Measurements from ENCODE around the gene MXD4.

The MXD4 gene

GRCh38 chr4:2252530-2253091 lies 9.3 kb downstream of the MXD4 start:
- no peaks in the 10 kb centered on the region for H3K4me1 ChIP-seq (ENCODE audit: insufficient read depth, low read length)
- H3K4me3 ChIP-seq (ENCODE audit: low read length): no peak overlapping the region
- H3K27me3 ChIP-seq (ENCODE audit: insufficient read depth, low read length): no peaks in the 10 kb centered on the region
- H3K9me3 ChIP-seq (ENCODE audit: low read length): no peaks in the 10 kb centered on the region
- no peak overlapping the region for H2AFZ ChIP-seq (ENCODE audit: low read depth, low read length)
- H3K36me3 ChIP-seq (ENCODE audit: insufficient read depth, low read length): peaks cover 67% of the 10 kb centered on the region

- Histone ChIP-seq H3K4me3 (ENCODE audit: low read length) (no peak overlapping the region), H2AFZ (ENCODE audit: low read depth, low read length) (no peak overlapping the region), H3K36me3 (ENCODE audit: insufficient read depth, low read length) (peaks cover 65% of the 10 kb centered on the region), H3K27me3 (ENCODE audit: insufficient read depth, low read length) (no peaks in the 10 kb centered on the region), H3K4me1 (ENCODE audit: insufficient read depth, low read length) (no peaks in the 10 kb centered on the region), H3K9me3 (ENCODE audit: low read length) (no peaks in the 10 kb centered on the region)
Observed at GRCh38 chr4:2251795-2252529, 9.9 kb downstream of the MXD4 start.

DNA sequence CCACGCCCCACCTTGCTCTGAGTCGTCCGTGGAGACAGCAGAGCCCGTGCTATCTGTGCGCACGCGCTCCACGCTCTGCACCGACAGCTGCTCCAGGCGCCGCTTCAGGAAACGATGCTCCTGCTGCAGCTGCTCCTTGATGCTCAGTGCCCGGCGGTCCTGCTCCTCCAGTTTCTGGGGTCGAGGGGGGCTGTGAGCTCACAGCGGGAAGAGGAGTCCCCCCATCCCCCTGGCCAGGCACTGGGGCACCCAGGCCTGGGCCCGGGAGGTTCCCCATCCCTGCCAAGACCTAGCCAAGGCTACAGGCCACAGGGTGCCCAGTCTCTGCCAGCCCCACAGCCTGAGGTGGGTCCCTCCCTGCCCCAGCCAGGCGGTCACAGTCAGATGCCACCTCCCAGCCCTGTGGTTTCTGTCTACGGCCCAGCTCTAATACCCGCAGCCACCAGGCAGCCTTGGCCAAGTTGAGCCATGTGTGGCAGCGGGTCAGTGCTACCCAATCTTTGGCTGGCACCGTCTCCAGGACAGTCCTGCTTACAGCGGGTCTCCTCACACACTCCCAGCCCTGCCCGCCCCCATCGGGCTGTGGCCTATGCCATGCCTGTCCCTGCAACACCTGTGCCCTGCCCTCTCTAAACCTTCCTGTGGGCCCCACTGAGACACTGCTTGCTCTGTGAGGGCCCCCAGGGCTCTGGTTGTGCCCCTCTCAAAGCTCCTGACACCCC lies 10.7 kb downstream of the MXD4 start:
- no peaks in the 10 kb centered on the region for H3K4me1 ChIP-seq (ENCODE audit: insufficient read depth, low read length)
- H3K9me3 ChIP-seq (ENCODE audit: low read length): no peaks in the 10 kb centered on the region
- H3K27me3 ChIP-seq (ENCODE audit: insufficient read depth, low read length): no peaks in the 10 kb centered on the region
- no peak overlapping the region for H3K4me3 ChIP-seq (ENCODE audit: low read length)
- H2AFZ ChIP-seq (ENCODE audit: low read depth, low read length): no peak overlapping the region
- peaks cover 60% of the 10 kb centered on the region for H3K36me3 ChIP-seq (ENCODE audit: insufficient read depth, low read length)

DNA sequence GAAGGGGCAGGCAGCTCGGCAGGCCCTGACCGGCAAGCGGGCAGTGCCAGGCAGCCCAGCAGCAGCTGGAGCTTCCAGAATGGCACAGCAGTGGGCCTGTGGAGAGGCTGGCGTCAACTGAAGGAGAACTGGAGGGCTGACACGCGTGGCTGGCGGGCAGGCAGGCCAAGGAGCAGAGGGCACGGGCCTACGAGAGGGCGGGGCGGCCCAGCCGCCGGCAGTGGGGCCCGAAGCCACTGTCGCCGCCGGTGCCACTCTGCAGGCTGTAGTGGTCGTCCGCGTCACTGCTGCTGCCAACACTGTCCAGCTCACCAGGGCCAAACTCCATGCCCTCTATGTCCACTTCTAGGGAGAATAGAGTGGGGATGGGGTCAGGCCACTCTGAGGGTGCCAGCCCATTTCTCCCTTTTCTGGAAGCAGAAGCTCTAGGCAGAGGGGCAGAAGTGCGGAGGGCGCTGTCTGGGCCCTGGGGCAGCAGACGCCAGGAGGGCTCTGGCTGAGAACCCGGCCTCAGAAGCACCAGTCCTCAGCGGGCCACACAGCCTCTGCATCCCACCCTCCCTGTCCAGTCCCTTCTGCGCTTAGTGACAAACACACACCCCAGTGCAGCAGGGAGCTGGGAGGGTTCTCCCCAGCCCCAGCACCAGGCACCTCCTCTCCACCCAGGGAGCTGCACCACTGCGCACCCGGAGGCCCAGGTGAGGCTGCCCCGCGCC lies 11.4 kb downstream of the MXD4 start:
- peaks cover 55% of the 10 kb centered on the region for H3K36me3 ChIP-seq (ENCODE audit: insufficient read depth, low read length)
- no peak overlapping the region for H2AFZ ChIP-seq (ENCODE audit: low read depth, low read length)
- H3K4me1 ChIP-seq (ENCODE audit: insufficient read depth, low read length): no peaks in the 10 kb centered on the region
- no peak overlapping the region for H3K4me3 ChIP-seq (ENCODE audit: low read length)
- H3K27me3 ChIP-seq (ENCODE audit: insufficient read depth, low read length): no peaks in the 10 kb centered on the region
- no peaks in the 10 kb centered on the region for H3K9me3 ChIP-seq (ENCODE audit: low read length)

- Histone ChIP-seq H3K4me3 (ENCODE audit: low read length) (no peak overlapping the region), H3K4me1 (ENCODE audit: insufficient read depth, low read length) (no peaks in the 10 kb centered on the region), H3K36me3 (ENCODE audit: insufficient read depth, low read length) (peaks cover 49% of the 10 kb centered on the region), H3K27me3 (ENCODE audit: insufficient read depth, low read length) (no peaks in the 10 kb centered on the region), H3K9me3 (ENCODE audit: low read length) (no peaks in the 10 kb centered on the region), H2AFZ (ENCODE audit: low read depth, low read length) (no peak overlapping the region)
Observed at GRCh38 chr4:2249526-2250356, 12.2 kb downstream of the MXD4 start.

- Histone ChIP-seq H2AFZ (ENCODE audit: low read depth, low read length) (no peak overlapping the region), H3K27me3 (ENCODE audit: insufficient read depth, low read length) (no peaks in the 10 kb centered on the region), H3K4me1 (ENCODE audit: insufficient read depth, low read length) (no peaks in the 10 kb centered on the region), H3K9me3 (ENCODE audit: low read length) (no peaks in the 10 kb centered on the region), H3K4me3 (ENCODE audit: low read length) (no peak overlapping the region), H3K36me3 (ENCODE audit: insufficient read depth, low read length) (peaks cover 41% of the 10 kb centered on the region)
Observed at GRCh38 chr4:2248821-2249261, 13.1 kb downstream of the MXD4 start.

- H3K4me3 ChIP-seq (ENCODE audit: low read length): no peak overlapping the region
- peaks cover 34% of the 10 kb centered on the region for H3K36me3 ChIP-seq (ENCODE audit: insufficient read depth, low read length)
- no peaks in the 10 kb centered on the region for H3K9me3 ChIP-seq (ENCODE audit: low read length)
- H3K4me1 ChIP-seq (ENCODE audit: insufficient read depth, low read length): no peaks in the 10 kb centered on the region
- no peak overlapping the region for H2AFZ ChIP-seq (ENCODE audit: low read depth, low read length)
- H3K27me3 ChIP-seq (ENCODE audit: insufficient read depth, low read length): no peaks in the 10 kb centered on the region
Observed at GRCh38 chr4:2248044-2248780, 13.7 kb downstream of the MXD4 start.

- no peaks in the 10 kb centered on the region for H3K9me3 ChIP-seq (ENCODE audit: low read length)
- no peak overlapping the region for H3K4me3 ChIP-seq (ENCODE audit: low read length)
- no peaks in the 10 kb centered on the region for H3K27me3 ChIP-seq (ENCODE audit: insufficient read depth, low read length)
- no peaks in the 10 kb centered on the region for H3K4me1 ChIP-seq (ENCODE audit: insufficient read depth, low read length)
- H3K36me3 ChIP-seq (ENCODE audit: insufficient read depth, low read length): peaks cover 29% of the 10 kb centered on the region
- no peak overlapping the region for H2AFZ ChIP-seq (ENCODE audit: low read depth, low read length)
Observed at GRCh38 chr4:2247128-2248043, 14.5 kb downstream of the MXD4 start.

- no peaks in the 10 kb centered on the region for H3K27me3 ChIP-seq (ENCODE audit: insufficient read depth, low read length)
- H3K4me3 ChIP-seq (ENCODE audit: low read length): no peak overlapping the region
- peaks cover 23% of the 10 kb centered on the region for H3K36me3 ChIP-seq (ENCODE audit: insufficient read depth, low read length)
- no peaks in the 10 kb centered on the region for H3K9me3 ChIP-seq (ENCODE audit: low read length)
- no peak overlapping the region for H2AFZ ChIP-seq (ENCODE audit: low read depth, low read length)
- H3K4me1 ChIP-seq (ENCODE audit: insufficient read depth, low read length): no peaks in the 10 kb centered on the region
Observed at GRCh38 chr4:2246384-2247127, 15.4 kb downstream of the MXD4 start.

- Histone ChIP-seq H3K4me1 (ENCODE audit: insufficient read depth, low read length) (peaks cover under 1% of the 10 kb centered on the region), H3K4me3 (ENCODE audit: low read length) (no peak overlapping the region), H3K36me3 (ENCODE audit: insufficient read depth, low read length) (peaks cover 17% of the 10 kb centered on the region), H2AFZ (ENCODE audit: low read depth, low read length) (no peak overlapping the region), H3K9me3 (ENCODE audit: low read length) (no peaks in the 10 kb centered on the region), H3K27me3 (ENCODE audit: insufficient read depth, low read length) (no peaks in the 10 kb centered on the region)
Observed at GRCh38 chr4:2245787-2246275, 16.1 kb downstream of the MXD4 start.
